ENCODE results near the gene FADS2. TPM values are rescaled to one million over a fixed set of nuclear protein-coding genes. Genes with fewer than 3 reads are reported as not detected.

The FADS2 gene
- total and polyA plus RNA-seq, 9 of the 15 experiments (the other 6 are each of a cell fraction or from before 2014, with no cell fraction given), result 2.9 to 42.8 (median 16.2) TPM

- TF ChIP-seq ATF6 (CRISPR knock-in tag; IDR thresholded peaks at IDR 0.05) (no peak), ZNF592 (IDR thresholded peaks at IDR 0.05) (peak; percentile 85), NFIX (CRISPR knock-in tag; IDR thresholded peaks at IDR 0.05; ENCODE audit: low read depth) (no peak), ZC3H4 (CRISPR knock-in tag; IDR thresholded peaks at IDR 0.05; ENCODE audit: borderline replicate concordance) (no peak), ETS2 (tag; IDR thresholded peaks at IDR 0.05; ENCODE audit: borderline replicate concordance, poor library complexity, severe bottlenecking) (no peak), ARID3B (CRISPR knock-in tag; IDR thresholded peaks at IDR 0.05; ENCODE audit: borderline replicate concordance) (no peak), RCOR1 (IDR thresholded peaks at IDR 0.05; ENCODE audit: borderline replicate concordance in 1 of 2, low read depth in 2 of 2, low read length in 2 of 2) (peak in 1 of 2 experiments; percentile 87; a peak in 2 of 4 replicates), CLOCK (CRISPR knock-in tag; IDR thresholded peaks at IDR 0.05; ENCODE audit: borderline replicate concordance) (no peak), ATF7 (IDR thresholded peaks at IDR 0.05) (no peak), ZSCAN32 (CRISPR knock-in tag; IDR thresholded peaks at IDR 0.05) (no peak), HDGF (IDR thresholded peaks at IDR 0.05) (no peak), ZNF395 (CRISPR knock-in tag; IDR thresholded peaks at IDR 0.05) (no peak; the same call in 1 of the 2 replicates)
Measured at GRCh38 chr11:61899146-61899841, 71.2 kb downstream of the FADS2 start (continued).
